C4-2B (cell line): ENCODE results near the gene TMTC1.

ENCODE experiments used
- H3K27ac ChIP-seq: fragments of 450-650 bp; 2 replicates; pipeline ENCODE4 v1.5.1; 2017
- ZFX ChIP-seq: fragments of 450-650 bp; IDR thresholded peaks from 2 replicates; pipeline ENCODE4 v1.6.1; 2017
- TF ChIP-seq, protein P1 (sequence below): fragments of 450-650 bp; conservative IDR thresholded peaks from 2 replicates; pipeline ENCODE4 v1.5.1; 2017; ENCODE audit warnings: mild to moderate bottlenecking

TMTC1 gene

GRCh38 chr12:29499235-29499634 is 284.5 kb downstream of the TMTC1 start:
- TF ChIP-seq, protein P1, sequence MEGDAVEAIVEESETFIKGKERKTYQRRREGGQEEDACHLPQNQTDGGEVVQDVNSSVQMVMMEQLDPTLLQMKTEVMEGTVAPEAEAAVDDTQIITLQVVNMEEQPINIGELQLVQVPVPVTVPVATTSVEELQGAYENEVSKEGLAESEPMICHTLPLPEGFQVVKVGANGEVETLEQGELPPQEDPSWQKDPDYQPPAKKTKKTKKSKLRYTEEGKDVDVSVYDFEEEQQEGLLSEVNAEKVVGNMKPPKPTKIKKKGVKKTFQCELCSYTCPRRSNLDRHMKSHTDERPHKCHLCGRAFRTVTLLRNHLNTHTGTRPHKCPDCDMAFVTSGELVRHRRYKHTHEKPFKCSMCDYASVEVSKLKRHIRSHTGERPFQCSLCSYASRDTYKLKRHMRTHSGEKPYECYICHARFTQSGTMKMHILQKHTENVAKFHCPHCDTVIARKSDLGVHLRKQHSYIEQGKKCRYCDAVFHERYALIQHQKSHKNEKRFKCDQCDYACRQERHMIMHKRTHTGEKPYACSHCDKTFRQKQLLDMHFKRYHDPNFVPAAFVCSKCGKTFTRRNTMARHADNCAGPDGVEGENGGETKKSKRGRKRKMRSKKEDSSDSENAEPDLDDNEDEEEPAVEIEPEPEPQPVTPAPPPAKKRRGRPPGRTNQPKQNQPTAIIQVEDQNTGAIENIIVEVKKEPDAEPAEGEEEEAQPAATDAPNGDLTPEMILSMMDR: no peak
- no peak for TF ChIP-seq ZFX

GRCh38 chr12:29497588-29497987 is 286.2 kb downstream of the TMTC1 start, which contains the start of gene OVCH1:
Gene OVCH1 (minus strand): TSS chr12:29497686. CDS start chr12:29497686, 0 bp downstream.
- H3K27ac ChIP-seq: no peak within 1 kb of the TSS
- TF ChIP-seq, protein P1: no peak
- TF ChIP-seq ZFX: no peak

More at GRCh38 chr12:29499235-29499634, 284.5 kb downstream of the TMTC1 start:
- no peak overlapping the region for H3K27ac ChIP-seq

DNA sequence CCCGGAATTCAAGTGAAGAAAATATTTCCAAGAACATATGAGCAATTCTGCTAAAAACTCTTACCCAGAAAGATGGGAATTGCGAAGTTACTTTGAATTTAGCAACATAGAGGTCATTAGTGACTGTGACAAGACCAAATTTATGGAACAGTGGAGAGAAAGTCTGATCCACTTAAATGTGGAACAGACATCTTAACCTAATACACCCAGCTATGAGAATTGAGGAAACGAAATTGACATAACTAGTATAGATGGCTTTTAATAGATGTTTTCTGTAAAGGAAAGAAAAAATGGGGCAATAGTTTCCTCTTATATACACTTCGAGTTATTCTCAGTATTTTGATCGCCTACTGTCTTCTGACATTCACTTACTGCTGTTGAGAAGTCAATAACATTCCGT is 290.9 kb downstream of the TMTC1 start:
- no peak overlapping the region for H3K27ac ChIP-seq
- TF ChIP-seq, protein P1: no peak
- TF ChIP-seq ZFX: no peak

- no peak for TF ChIP-seq ZFX
- TF ChIP-seq, protein P1: no peak
- H3K27ac ChIP-seq: no peak overlapping the region
Observed at GRCh38 chr12:29486972-29487371, 296.8 kb downstream of the TMTC1 start.

DNA sequence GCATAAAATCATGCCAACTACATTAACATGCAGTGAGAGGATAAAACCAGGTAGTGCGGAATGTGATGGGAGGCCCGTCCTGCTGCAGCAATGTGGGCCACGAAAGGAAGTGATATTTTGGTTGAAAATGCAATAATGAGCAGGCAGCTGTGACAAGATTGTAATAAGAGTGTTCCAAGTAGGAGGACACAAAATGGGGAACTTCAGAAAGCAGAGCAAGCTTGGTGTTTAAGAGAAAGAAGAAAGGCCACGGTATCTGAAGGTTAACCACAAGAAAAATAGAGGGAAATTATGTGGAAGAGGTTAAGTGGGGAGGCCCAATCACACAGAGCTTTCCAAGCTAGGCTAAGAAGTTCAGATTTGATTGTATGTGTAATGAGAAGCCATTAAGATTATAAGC is 320.5 kb downstream of the TMTC1 start:
- TF ChIP-seq, protein P1: no peak
- TF ChIP-seq ZFX: no peak

DNA sequence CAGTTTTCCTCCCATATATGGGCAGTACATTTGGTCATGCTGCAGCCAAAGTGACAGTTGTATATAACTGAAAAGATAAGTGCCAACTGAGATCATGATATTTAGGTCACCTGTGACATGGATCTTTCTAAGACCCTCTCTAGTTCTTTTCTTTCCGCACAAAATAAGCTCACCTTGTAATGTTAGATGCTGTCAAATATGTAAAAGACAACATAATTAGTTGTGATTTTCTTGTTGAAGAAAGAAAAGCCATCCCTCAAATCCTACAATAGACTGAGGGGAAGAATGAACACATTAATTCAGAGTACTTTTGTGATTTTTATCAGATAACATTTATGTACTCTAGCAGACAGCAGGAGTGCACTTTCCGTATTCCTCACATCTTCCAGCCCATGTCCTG is 323.7 kb downstream of the TMTC1 start:
- H3K27ac ChIP-seq: no peak overlapping the region
- TF ChIP-seq, protein P1: no peak

More for the DNA sequence above, 320.5 kb downstream of the TMTC1 start:
- H3K27ac ChIP-seq: no peak overlapping the region

GRCh38 chr12:29455087-29455486 is 328.7 kb downstream of the TMTC1 start:
- H3K27ac ChIP-seq: no peak overlapping the region
- TF ChIP-seq, protein P1: no peak
- TF ChIP-seq ZFX: no peak
